Esophagus squamous epithelium (tissue), 4 donors: ENCODE data around the gene FNDC3B.
A peak's percentile ranks its signal among the peaks of the same experiment; 100 is the strongest.

ENCODE experiments used
- CTCF ChIP-seq, 6 experiments: fragments of 450-650 bp in 4 of 6; fragments of 200-600 bp in 2 of 6; sonication (generic) in 2 of 6; IDR thresholded peaks; one replicate each; pipeline ENCODE4 v1.5.1; 2016 to 2019; ENCODE audit warnings: antibody characterized with exemption in 6 of 6, mild to moderate bottlenecking in 4 of 6, moderate library complexity in 4 of 6
- POLR2A ChIP-seq, 4 donors: fragments of 450-650 bp; IDR thresholded peaks; one replicate each; pipeline ENCODE4 v1.6.1; 2017; ENCODE audit warnings: antibody characterized with exemption in 4 of 4, mild to moderate bottlenecking in 4 of 4, moderate library complexity in 3 of 4

- peak in 1 of 4 donors; percentile 14 for TF ChIP-seq POLR2A (IDR thresholded peaks at IDR 0.05)
- TF ChIP-seq CTCF (IDR thresholded peaks at IDR 0.05): no peak
Observed at GRCh38 chr3:172129850-172130716, 90.7 kb downstream of the FNDC3B start.
